ENCODE data around the gene HOXA9.

DNA sequence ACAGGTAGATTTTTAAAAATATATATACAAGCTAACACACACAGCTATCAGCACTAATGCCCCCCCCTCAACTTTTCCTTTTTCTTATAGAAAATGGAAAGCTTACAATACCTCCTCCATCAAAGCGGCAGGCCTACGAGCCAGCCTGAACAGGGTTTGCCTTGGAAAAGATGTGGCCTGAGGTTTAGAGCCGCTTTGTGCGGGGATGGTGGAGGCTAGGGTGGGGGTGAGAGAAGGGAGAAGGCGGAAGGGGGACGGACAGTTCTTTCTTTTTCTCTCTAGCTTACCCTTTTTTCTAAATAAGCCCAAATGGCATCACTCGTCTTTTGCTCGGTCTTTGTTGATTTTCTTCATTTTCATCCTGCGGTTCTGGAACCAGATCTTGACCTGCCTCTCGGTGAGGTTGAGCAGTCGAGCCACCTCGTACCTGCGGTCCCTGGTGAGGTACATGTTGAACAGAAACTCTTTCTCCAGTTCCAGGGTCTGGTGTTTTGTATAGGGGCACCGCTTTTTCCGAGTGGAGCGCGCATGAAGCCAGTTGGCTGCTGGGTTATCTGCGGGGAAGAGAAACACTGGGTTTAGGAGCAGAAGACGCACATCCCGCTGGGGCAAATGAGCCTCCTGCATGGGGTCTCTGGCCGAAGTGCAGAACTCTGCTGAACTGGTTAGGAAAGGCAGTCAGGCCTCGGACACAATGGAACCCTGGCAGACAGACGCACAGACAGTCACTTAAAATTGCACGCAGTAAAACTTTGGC is 1.9 kb downstream of the HOXA9 start:
- TF ChIP-seq ZNF768 (tag by site-specific recombination; IDR thresholded peaks at IDR 0.05) (no peak), CTCF (tag by site-specific recombination; IDR thresholded peaks at IDR 0.05) (no peak), ZNF274 (IDR thresholded peaks at IDR 0.05; ENCODE audit: low read length) (no peak), ZNF274 (tag by site-specific recombination; IDR thresholded peaks at IDR 0.05; ENCODE audit: borderline replicate concordance) (no peak), TSHZ1 (tag by site-specific recombination; IDR thresholded peaks at IDR 0.05; ENCODE audit: borderline replicate concordance) (no peak), ZBTB1 (tag by site-specific recombination; IDR thresholded peaks at IDR 0.05) (no peak), ZBTB21 (tag by site-specific recombination; IDR thresholded peaks at IDR 0.05) (no peak), KLF10 (tag by site-specific recombination; IDR thresholded peaks at IDR 0.05) (no peak), ZNF398 (tag by site-specific recombination; IDR thresholded peaks at IDR 0.05) (no peak), PRDM1 (tag by site-specific recombination; IDR thresholded peaks at IDR 0.05) (0 out of 2 replicates have a peak, but pooled peaks have one; percentile 29), ZNF248 (tag by site-specific recombination; IDR thresholded peaks at IDR 0.05) (no peak)
- TF ChIP-seq, protein P1, sequence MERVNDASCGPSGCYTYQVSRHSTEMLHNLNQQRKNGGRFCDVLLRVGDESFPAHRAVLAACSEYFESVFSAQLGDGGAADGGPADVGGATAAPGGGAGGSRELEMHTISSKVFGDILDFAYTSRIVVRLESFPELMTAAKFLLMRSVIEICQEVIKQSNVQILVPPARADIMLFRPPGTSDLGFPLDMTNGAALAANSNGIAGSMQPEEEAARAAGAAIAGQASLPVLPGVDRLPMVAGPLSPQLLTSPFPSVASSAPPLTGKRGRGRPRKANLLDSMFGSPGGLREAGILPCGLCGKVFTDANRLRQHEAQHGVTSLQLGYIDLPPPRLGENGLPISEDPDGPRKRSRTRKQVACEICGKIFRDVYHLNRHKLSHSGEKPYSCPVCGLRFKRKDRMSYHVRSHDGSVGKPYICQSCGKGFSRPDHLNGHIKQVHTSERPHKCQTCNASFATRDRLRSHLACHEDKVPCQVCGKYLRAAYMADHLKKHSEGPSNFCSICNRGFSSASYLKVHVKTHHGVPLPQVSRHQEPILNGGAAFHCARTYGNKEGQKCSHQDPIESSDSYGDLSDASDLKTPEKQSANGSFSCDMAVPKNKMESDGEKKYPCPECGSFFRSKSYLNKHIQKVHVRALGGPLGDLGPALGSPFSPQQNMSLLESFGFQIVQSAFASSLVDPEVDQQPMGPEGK (tag by site-specific recombination; IDR thresholded peaks at IDR 0.05): no peak
